Upper lobe of left lung (tissue), 6 donors: ENCODE measurements around the gene DPYD. TPM values are rescaled to one million over a fixed set of nuclear protein-coding genes. Genes with fewer than 3 reads are reported as not detected.

ENCODE experiments used
- ATAC-seq, 2 donors: fragments of 200-7000 bp; cut with Tn5 transposase; one replicate each; pipeline ENCODE4 v1.9.1; 2022; ENCODE audit warnings: mild to moderate bottlenecking in 2 of 2, moderate library complexity in 2 of 2; ENCODE audit not compliant: low FRiP score in 2 of 2
- DNase-seq, 2 donors: peaks; one replicate each; pipeline ENCODE4 v3.0.0-alpha.2; 2019 to 2020
- H3K27ac ChIP-seq, 4 donors: fragments of 200-600 bp; sonication (generic); one replicate each; pipeline ENCODE4 v1.5.1; 2016 to 2019
- H3K27me3 ChIP-seq, 4 donors: fragments of 200-600 bp; sonication (generic); one replicate each; pipeline ENCODE4 v1.5.1; 2017 to 2019
- H3K36me3 ChIP-seq, 4 donors: fragments of 200-600 bp; sonication (generic); one replicate each; pipeline ENCODE4 v1.5.1; 2016 to 2019
- H3K4me1 ChIP-seq, 4 donors: fragments of 200-600 bp; sonication (generic); one replicate each; pipeline ENCODE4 v1.5.1; 2018 to 2019
- H3K4me3 ChIP-seq, 4 donors: fragments of 200-600 bp; sonication (generic); one replicate each; pipeline ENCODE4 v1.5.1; 2017 to 2019; ENCODE audit warnings: mild to moderate bottlenecking in 2 of 4, moderate library complexity in 1 of 4
- H3K9me3 ChIP-seq, 4 donors: fragments of 200-600 bp; sonication (generic); one replicate each; pipeline ENCODE4 v1.5.1; 2018 to 2019
- CTCF ChIP-seq, 6 experiments: fragments of 450-650 bp in 4 of 6; fragments of 200-600 bp in 2 of 6; sonication (generic) in 2 of 6; IDR thresholded peaks; one replicate each; pipeline ENCODE4 v1.5.1; 2016 to 2019; ENCODE audit warnings: antibody characterized with exemption in 6 of 6
- EP300 ChIP-seq, 4 donors: sonication (generic); formaldehyde crosslinking; IDR thresholded peaks; one replicate each; pipeline ENCODE4 v1.5.1; 2017; ENCODE audit warnings: antibody characterized with exemption in 4 of 4, control low read depth in 2 of 4
- POLR2A ChIP-seq, 4 donors: fragments of 450-650 bp; IDR thresholded peaks; one replicate each; pipeline ENCODE4 v1.5.1; 2016 to 2017; ENCODE audit warnings: antibody characterized with exemption in 4 of 4, mild to moderate bottlenecking in 2 of 4
- POLR2AphosphoS5 ChIP-seq, 2 donors: sonication (generic); formaldehyde crosslinking; IDR thresholded peaks; one replicate each; pipeline ENCODE4 v1.5.1; 2017; ENCODE audit warnings: antibody characterized with exemption in 2 of 2
- WGBS, 2 donors: methylation state at CpG; one replicate each; pipeline ENCODE4 v1.1.5; 2017 to 2018; 5-methylcytosine and 5-hydroxymethylcytosine counted together
- total RNA-seq, 6 donors: library from RNA; depleted of rRNA in 4 of 6; stranded (reverse); fragments of >200 nt in 4 of 6; gene quantifications; one replicate each; pipeline versions ENCODE4 v1.1.0 to v1.2.1, GENCODE V29; 2016 to 2021
- donor health status: DM: no; HTN: no; CAD: no; lungs with moderate emphysema.
- donor health status: DM: no; HTN: yes; CAD: no; lungs with severe emphysema.

The DPYD gene
- total RNA-seq, 6 donors from 2014 or later, result 60.9 to 106 (median 79.7) TPM

DNA sequence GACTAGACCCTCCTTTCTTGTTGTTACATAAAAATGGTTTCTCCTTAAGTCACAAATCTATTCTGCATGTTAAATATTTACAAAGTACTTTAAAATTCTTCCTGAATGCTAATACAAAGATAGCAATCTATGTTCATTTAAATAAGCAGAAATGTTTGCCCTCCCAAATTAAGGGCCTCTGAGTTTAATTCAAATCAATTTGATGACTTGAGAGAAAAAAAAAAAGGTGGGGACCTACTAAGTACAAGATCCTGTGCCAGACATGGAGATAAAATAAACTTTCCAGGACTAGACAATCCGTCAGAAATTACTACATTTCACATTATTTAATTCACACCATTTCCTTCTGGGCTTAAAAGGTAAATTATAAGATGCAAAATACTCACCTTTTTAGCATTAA lies 548.3 kb downstream of the DPYD start:
- DNase-seq, result no peak
- no peaks in the 10 kb centered on the region for H3K36me3 ChIP-seq
- no peaks in the 10 kb centered on the region for H3K27me3 ChIP-seq
- no peak overlapping the region for H3K27ac ChIP-seq
- no peaks in the 10 kb centered on the region for H3K4me1 ChIP-seq
- TF ChIP-seq POLR2A (IDR thresholded peaks at IDR 0.05), result no peak
- TF ChIP-seq POLR2AphosphoS5 (IDR thresholded peaks at IDR 0.05), result no peak
- no peak for TF ChIP-seq EP300 (IDR thresholded peaks at IDR 0.05)
- no peak overlapping the region for H3K4me3 ChIP-seq
- WGBS, 2 donors, result 86 to 88% methylated on average over 1 of the region's 1 CpG
- no peaks in the 10 kb centered on the region for H3K9me3 ChIP-seq
- no peak for ATAC-seq

- no peak for ATAC-seq
- H3K27me3 ChIP-seq, result no peaks in the 10 kb centered on the region
- TF ChIP-seq POLR2AphosphoS5 (IDR thresholded peaks at IDR 0.05), result no peak
- TF ChIP-seq CTCF (IDR thresholded peaks at IDR 0.05), result no peak
- TF ChIP-seq EP300 (IDR thresholded peaks at IDR 0.05), result no peak
- no peak for TF ChIP-seq POLR2A (IDR thresholded peaks at IDR 0.05)
- 95 to 96% methylated on average over 1 of the region's 1 CpG for WGBS, 2 donors
- no peak for DNase-seq
- peaks cover 0 to 4% (median 0%) of the 10 kb centered on the region in 4 donors for H3K36me3 ChIP-seq
- no peaks in the 10 kb centered on the region for H3K4me1 ChIP-seq
- no peak overlapping the region for H3K4me3 ChIP-seq
- H3K27ac ChIP-seq, result no peak overlapping the region
- no peaks in the 10 kb centered on the region for H3K9me3 ChIP-seq
Measured at GRCh38 chr1:97368296-97368695, 552.5 kb downstream of the DPYD start.

GRCh38 chr1:97366984-97367383 lies 553.9 kb downstream of the DPYD start:
- DNase-seq (no peak), ATAC-seq (no peak)
- TF ChIP-seq POLR2A (IDR thresholded peaks at IDR 0.05) (no peak), POLR2AphosphoS5 (IDR thresholded peaks at IDR 0.05) (no peak), CTCF (IDR thresholded peaks at IDR 0.05) (no peak), EP300 (IDR thresholded peaks at IDR 0.05) (no peak)
- 74 to 81% methylated on average over 3 of the region's 3 CpGs for WGBS, 2 donors
- Histone ChIP-seq H3K4me3 (no peak overlapping the region), H3K27me3 (no peaks in the 10 kb centered on the region), H3K4me1 (no peaks in the 10 kb centered on the region), H3K9me3 (no peaks in the 10 kb centered on the region), H3K36me3 (peaks cover 0 to 4% (median 0%) of the 10 kb centered on the region in 4 donors), H3K27ac (no peak overlapping the region)

DNA sequence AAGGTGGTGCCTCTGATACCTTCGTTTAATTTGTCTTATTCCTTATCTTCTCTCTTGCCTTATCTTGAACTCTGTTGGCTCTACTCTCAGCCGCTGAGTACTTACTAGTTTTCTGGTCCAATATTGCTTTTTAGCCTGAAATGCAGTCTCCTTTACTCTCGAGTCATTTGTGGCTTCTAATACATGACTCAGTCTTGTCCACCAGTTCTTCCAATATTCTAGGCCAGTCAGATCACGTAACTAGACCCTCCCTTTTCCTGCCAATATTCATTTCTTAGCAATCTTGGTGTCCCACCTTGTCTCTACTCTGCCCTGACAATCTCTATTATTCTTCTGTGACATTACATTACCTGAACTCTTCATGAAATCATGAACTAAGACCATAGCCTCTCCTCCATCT lies 555.8 kb downstream of the DPYD start:
- H3K4me1 ChIP-seq, result no peaks in the 10 kb centered on the region
- no peak for DNase-seq
- no peak for ATAC-seq
- 79 to 85% methylated on average over 4 of the region's 4 CpGs for WGBS, 2 donors
- TF ChIP-seq CTCF (IDR thresholded peaks at IDR 0.05) (no peak), POLR2AphosphoS5 (IDR thresholded peaks at IDR 0.05) (no peak), POLR2A (IDR thresholded peaks at IDR 0.05) (no peak), EP300 (IDR thresholded peaks at IDR 0.05) (no peak)
- H3K4me3 ChIP-seq, result no peak overlapping the region
- H3K36me3 ChIP-seq, result peaks cover 0 to 4% (median 0%) of the 10 kb centered on the region in 4 donors
- no peak overlapping the region for H3K27ac ChIP-seq
- H3K9me3 ChIP-seq, result no peaks in the 10 kb centered on the region
- H3K27me3 ChIP-seq, result no peaks in the 10 kb centered on the region

GRCh38 chr1:97364086-97364485 lies 556.7 kb downstream of the DPYD start:
- ATAC-seq (no peak), DNase-seq (no peak)
- TF ChIP-seq POLR2AphosphoS5 (IDR thresholded peaks at IDR 0.05) (no peak), CTCF (IDR thresholded peaks at IDR 0.05) (no peak), POLR2A (IDR thresholded peaks at IDR 0.05) (no peak), EP300 (IDR thresholded peaks at IDR 0.05) (no peak)
- no peak overlapping the region for H3K4me3 ChIP-seq
- no peaks in the 10 kb centered on the region for H3K4me1 ChIP-seq
- no peak overlapping the region for H3K27ac ChIP-seq
- peaks cover 0 to 4% (median 0%) of the 10 kb centered on the region in 4 donors for H3K36me3 ChIP-seq
- no peaks in the 10 kb centered on the region for H3K9me3 ChIP-seq
- H3K27me3 ChIP-seq, result no peaks in the 10 kb centered on the region
